A549 treated with Hydrocortisone at 1 μM for 4 hours (cell line): ENCODE measurements around the gene MUC16. TPM values are rescaled to one million over a fixed set of nuclear protein-coding genes. Genes with fewer than 3 reads are reported as not detected.

ENCODE experiments used
- total RNA-seq: library from RNA; stranded (reverse); fragments of 200-300 nt; extraction: Qiagen RNA extraction; gene quantifications from 5 replicates; pipeline ENCODE4 v1.2.3, GENCODE V29; 2022

Gene MUC16
- 0.02 to 0.06 TPM (median 0.03 TPM) in 5 replicates for total RNA-seq

DNA sequence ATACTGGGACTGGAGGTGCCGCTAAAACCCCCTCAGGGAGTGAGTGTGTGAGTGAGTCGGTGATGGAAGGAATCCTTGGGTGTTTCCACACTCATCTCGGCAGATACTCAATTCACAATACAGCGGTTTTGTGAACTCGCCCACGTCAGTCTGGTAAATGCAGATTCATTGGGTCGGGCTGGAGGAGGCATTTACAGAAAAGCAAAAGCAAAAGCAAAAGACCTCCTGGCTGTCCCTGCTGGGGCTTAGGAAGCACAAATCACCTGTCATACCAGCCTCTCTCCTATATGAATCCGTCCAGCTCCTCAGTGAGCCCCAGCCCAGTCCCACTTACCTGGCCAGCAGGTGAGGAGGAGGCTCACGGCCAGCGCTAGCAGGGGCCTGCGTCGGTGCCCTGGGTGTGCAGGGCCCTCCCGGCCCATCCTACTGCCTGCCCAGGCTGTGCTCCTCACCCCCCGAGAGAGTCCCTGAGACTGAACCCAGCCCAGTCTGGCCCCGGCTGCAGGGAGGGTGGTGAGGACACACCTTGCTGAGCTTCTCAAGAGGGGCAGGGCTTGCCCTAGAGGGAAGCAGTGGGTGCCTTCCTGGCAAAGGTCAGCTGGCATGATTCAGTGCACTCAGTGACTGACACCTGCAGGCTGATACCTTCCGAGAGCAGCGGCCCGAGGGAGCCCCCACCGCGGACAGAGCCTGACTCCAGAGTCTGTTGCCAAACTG, at the start of gene MUC16:
MUC16 (minus strand) TSS at position 475 of the 717 bp plus-strand sequence.

Other genes starting within 250 kb of the MUC16 start
- 5.5 to 8.3 TPM (median 6.7 TPM) in 5 replicates for gene ZNF558, start 178.1 kb downstream of the MUC16 start, total RNA-seq
- not detected in 5 replicates for gene MBD3L1, start 178.0 kb downstream of the MUC16 start, total RNA-seq
- not detected in 5 replicates for gene OR1M1, start 76.7 kb upstream of the MUC16 start, total RNA-seq
- gene OR7G2, start 97.1 kb upstream of the MUC16 start, total RNA-seq: not detected in 5 replicates
- gene OR7G1, start 105.4 kb upstream of the MUC16 start, total RNA-seq: not detected in 5 replicates
- not detected in 5 replicates for gene OR7G3, start 116.5 kb upstream of the MUC16 start, total RNA-seq
- 15.4 to 19.9 TPM (median 18.6 TPM) in 5 replicates for gene ZNF317, start 130.0 kb upstream of the MUC16 start, total RNA-seq
- not detected in 5 replicates for gene OR7D2, start 168.6 kb upstream of the MUC16 start, total RNA-seq
- not detected in 5 replicates for gene OR7D4, start 209.2 kb upstream of the MUC16 start, total RNA-seq
- not detected in 5 replicates for gene OR7E24, start 240.5 kb upstream of the MUC16 start, total RNA-seq